MM.1S (cell line): ENCODE data around the gene IGF1R.

Experiments
- DNase-seq: peaks from one replicate; pipeline ENCODE4 v3.0.0-alpha.2; 2015
- H2AFZ ChIP-seq: fragments of 300-600 bp; sonication (generic); 2 replicates; pipeline ENCODE4 v1.6.0; 2016; ENCODE audit warnings: antibody characterized with exemption, low read length
- H3F3A ChIP-seq: fragments of 300-600 bp; sonication (generic); 2 replicates; pipeline ENCODE4 v1.6.1; 2016; ENCODE audit warnings: mild to moderate bottlenecking, antibody characterized with exemption, low read length, moderate library complexity, mixed read lengths; ENCODE audit not compliant: insufficient read depth
- H3K27ac ChIP-seq: fragments of 300-600 bp; sonication (generic); 2 replicates; pipeline ENCODE4 v1.5.1; 2016; ENCODE audit warnings: mild to moderate bottlenecking, low read length
- H3K27me3 ChIP-seq: fragments of 300-600 bp; sonication (generic); replicated peaks from 2 replicates; pipeline ENCODE4 v1.6.0; 2016; ENCODE audit warnings: low read length; ENCODE audit not compliant: insufficient read depth
- H3K36me3 ChIP-seq: fragments of 300-600 bp; sonication (generic); replicated peaks from 2 replicates; pipeline ENCODE4 v1.6.1; 2016; ENCODE audit warnings: mild to moderate bottlenecking, low read length, mixed read lengths; ENCODE audit not compliant: insufficient read depth
- H3K4me1 ChIP-seq: fragments of 300-600 bp; sonication (generic); 2 replicates; pipeline ENCODE4 v1.6.1; 2016; ENCODE audit warnings: low read length, mixed read lengths
- H3K4me2 ChIP-seq: fragments of 300-600 bp; sonication (generic); 2 replicates; pipeline ENCODE4 v1.6.0; 2016; ENCODE audit warnings: low read depth, low read length
- H3K4me3 ChIP-seq: fragments of 300-600 bp; sonication (generic); 2 replicates; pipeline ENCODE4 v1.5.1; 2016; ENCODE audit warnings: low read length, mixed read lengths
- H3K79me2 ChIP-seq: fragments of 300-600 bp; sonication (generic); 2 replicates; pipeline ENCODE4 v1.6.1; 2016; ENCODE audit warnings: mixed run types, low read length, mixed read lengths
- H3K9ac ChIP-seq: fragments of 300-600 bp; sonication (generic); 2 replicates; pipeline ENCODE4 v1.6.1; 2016; ENCODE audit warnings: low read length, mixed read lengths
- H3K9me2 ChIP-seq: fragments of 300-600 bp; sonication (generic); replicated peaks from 2 replicates; pipeline ENCODE4 v1.6.1; 2016; ENCODE audit warnings: mild to moderate bottlenecking, low read length, mixed read lengths; ENCODE audit not compliant: insufficient read depth
- H3K9me3 ChIP-seq: fragments of 300-600 bp; sonication (generic); replicated peaks from 2 replicates; pipeline ENCODE4 v1.6.1; 2016; ENCODE audit warnings: mild to moderate bottlenecking, low read length, mixed read lengths; ENCODE audit not compliant: insufficient read depth
- H4K20me1 ChIP-seq: fragments of 300-600 bp; sonication (generic); 2 replicates; pipeline ENCODE4 v1.6.1; 2016; ENCODE audit warnings: mild to moderate bottlenecking, low read length, moderate library complexity, mixed read lengths; ENCODE audit not compliant: insufficient read depth
- CTCF ChIP-seq: fragments of 300-600 bp; sonication (generic); IDR thresholded peaks from 2 replicates; pipeline ENCODE4 v1.5.1; 2016; ENCODE audit warnings: antibody characterized with exemption, low read length, mixed read lengths
- EZH2 ChIP-seq: fragments of 300-600 bp; sonication (generic); optimal IDR thresholded peaks from 2 replicates; pipeline ENCODE3; 2017; ENCODE audit warnings: low read depth, mild to moderate bottlenecking, antibody characterized with exemption, low read length, mixed read lengths
- EZH2phosphoT487 ChIP-seq: fragments of 300-600 bp; sonication (generic); IDR thresholded peaks from 2 replicates; pipeline ENCODE4 v1.6.1; 2018; ENCODE audit warnings: antibody characterized with exemption, low read length

IGF1R gene

GRCh38 chr15:98751767-98752166, 103.4 kb downstream of the IGF1R start:
- Histone ChIP-seq H3K36me3 (no peaks in the 10 kb centered on the region), H3K27me3 (no peaks in the 10 kb centered on the region), H3K79me2 (peaks cover 64% of the 10 kb centered on the region), H3K27ac (no peak overlapping the region), H3K4me2 (no peak overlapping the region), H3K9ac (no peak overlapping the region), H3K9me3 (no peaks in the 10 kb centered on the region), H3K9me2 (no peaks in the 10 kb centered on the region), H3F3A (no peaks in the 10 kb centered on the region), H4K20me1 (peaks cover 6% of the 10 kb centered on the region; the same call in 1 of the 2 replicates), H2AFZ (no peak overlapping the region), H3K4me1 (no peaks in the 10 kb centered on the region), H3K4me3 (no peak overlapping the region)
- DNase-seq: no peak
- TF ChIP-seq EZH2 (no peak), EZH2phosphoT487 (no peak), CTCF (no peak)

- Histone ChIP-seq H3K9me2 (no peaks in the 10 kb centered on the region), H3K4me3 (no peak overlapping the region), H2AFZ (no peak overlapping the region), H3K9ac (no peak overlapping the region), H4K20me1 (peaks cover 6% of the 10 kb centered on the region; the same call in 1 of the 2 replicates), H3F3A (no peaks in the 10 kb centered on the region), H3K4me1 (no peaks in the 10 kb centered on the region), H3K79me2 (peaks cover 65% of the 10 kb centered on the region), H3K9me3 (no peaks in the 10 kb centered on the region), H3K4me2 (no peak overlapping the region), H3K27me3 (no peaks in the 10 kb centered on the region), H3K27ac (no peak overlapping the region), H3K36me3 (no peaks in the 10 kb centered on the region)
- no peak for DNase-seq
- no peak for TF ChIP-seq CTCF
- TF ChIP-seq EZH2phosphoT487: no peak
- TF ChIP-seq EZH2: no peak
Observed at GRCh38 chr15:98753726-98754656, 105.7 kb downstream of the IGF1R start.

- no peak overlapping the region for H3K4me2 ChIP-seq
- H4K20me1 ChIP-seq: peaks cover 6% of the 10 kb centered on the region; the same call in 1 of the 2 replicates
- no peaks in the 10 kb centered on the region for H3K36me3 ChIP-seq
- no peak overlapping the region for H3K4me3 ChIP-seq
- no peak overlapping the region for H3K27ac ChIP-seq
- peaks cover 66% of the 10 kb centered on the region for H3K79me2 ChIP-seq
- no peak overlapping the region for H3K9ac ChIP-seq
- TF ChIP-seq CTCF: no peak
- no peak for TF ChIP-seq EZH2phosphoT487
- TF ChIP-seq EZH2: no peak
- DNase-seq: no peak
- no peaks in the 10 kb centered on the region for H3K4me1 ChIP-seq
- H3K27me3 ChIP-seq: no peaks in the 10 kb centered on the region
- H3F3A ChIP-seq: no peaks in the 10 kb centered on the region
- H3K9me3 ChIP-seq: no peaks in the 10 kb centered on the region
- no peaks in the 10 kb centered on the region for H3K9me2 ChIP-seq
- no peak overlapping the region for H2AFZ ChIP-seq
Observed at GRCh38 chr15:98754657-98755022, 106.3 kb downstream of the IGF1R start.
